ENCODE data around the gene B4GALNT3.

Gene B4GALNT3

DNA sequence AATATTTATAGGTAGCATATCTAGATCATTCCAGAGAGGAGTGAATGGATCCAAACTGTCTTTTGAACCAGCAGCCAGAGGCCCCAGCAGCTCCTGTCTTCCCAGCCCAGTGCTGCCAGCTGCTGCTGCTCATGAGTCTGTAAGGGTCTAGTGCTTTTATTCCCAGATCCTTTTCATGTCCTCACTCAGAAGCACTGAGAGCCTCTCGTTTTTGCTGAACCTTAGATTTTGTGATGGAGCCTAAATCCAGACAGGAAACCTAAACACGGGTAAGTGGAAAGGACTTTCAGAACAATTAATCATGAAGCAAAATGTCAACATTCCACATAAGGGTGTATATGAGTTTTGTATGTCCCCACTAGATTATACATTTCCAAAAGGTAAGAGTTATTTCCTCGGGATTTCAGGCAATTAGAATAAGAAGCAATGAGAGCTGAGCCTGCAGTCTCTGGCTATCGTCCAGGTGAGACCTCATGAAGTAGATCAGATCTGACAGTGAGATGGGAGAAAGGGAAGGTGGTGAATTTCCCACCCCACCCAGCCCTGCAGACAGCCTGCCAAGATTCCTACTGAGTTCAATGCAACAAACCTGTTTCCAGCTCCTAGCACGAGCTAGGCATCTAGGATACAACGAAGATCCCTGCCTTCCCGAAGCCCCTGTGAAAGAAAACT lies 119.1 kb downstream of the B4GALNT3 start:
- Histone ChIP-seq H3K9me3 (ENCODE audit: control insufficient read depth in 1 of 2, low read length in 2 of 2) (no peaks in the 10 kb centered on the region), H3K4me3 (ENCODE audit: low read depth in 1 of 2, low read length in 2 of 2) (no peak overlapping the region), H3K27ac (ENCODE audit: low read depth, low read length) (no peak overlapping the region), H3K36me3 (ENCODE audit: control insufficient read depth in 1 of 2, insufficient read depth in 2 of 2, low read length in 2 of 2) (no peaks in the 10 kb centered on the region), H3K4me1 (ENCODE audit: control insufficient read depth in 1 of 2, insufficient read depth in 2 of 2, low read length in 2 of 2) (peaks cover 5 to 10% of the 10 kb centered on the region in 2 donors), H3K27me3 (ENCODE audit: control insufficient read depth in 1 of 2, insufficient read depth in 2 of 2, low read length in 2 of 2) (no peaks in the 10 kb centered on the region), H3K9ac (ENCODE audit: low read depth in 1 of 2, low read length in 2 of 2) (no peak overlapping the region)

- H3K4me1 ChIP-seq (ENCODE audit: control insufficient read depth in 1 of 2, insufficient read depth in 2 of 2, low read length in 2 of 2), result peaks cover 5 to 10% of the 10 kb centered on the region in 2 donors
- no peak overlapping the region for H3K4me3 ChIP-seq (ENCODE audit: low read depth in 1 of 2, low read length in 2 of 2)
- H3K36me3 ChIP-seq (ENCODE audit: control insufficient read depth in 1 of 2, insufficient read depth in 2 of 2, low read length in 2 of 2), result no peaks in the 10 kb centered on the region
- no peaks in the 10 kb centered on the region for H3K27me3 ChIP-seq (ENCODE audit: control insufficient read depth in 1 of 2, insufficient read depth in 2 of 2, low read length in 2 of 2)
- no peak overlapping the region for H3K27ac ChIP-seq (ENCODE audit: low read depth, low read length)
- H3K9me3 ChIP-seq (ENCODE audit: control insufficient read depth in 1 of 2, low read length in 2 of 2), result no peaks in the 10 kb centered on the region
- no peak overlapping the region for H3K9ac ChIP-seq (ENCODE audit: low read depth in 1 of 2, low read length in 2 of 2)
Measured at GRCh38 chr12:579420-580110, 119.8 kb downstream of the B4GALNT3 start.

DNA sequence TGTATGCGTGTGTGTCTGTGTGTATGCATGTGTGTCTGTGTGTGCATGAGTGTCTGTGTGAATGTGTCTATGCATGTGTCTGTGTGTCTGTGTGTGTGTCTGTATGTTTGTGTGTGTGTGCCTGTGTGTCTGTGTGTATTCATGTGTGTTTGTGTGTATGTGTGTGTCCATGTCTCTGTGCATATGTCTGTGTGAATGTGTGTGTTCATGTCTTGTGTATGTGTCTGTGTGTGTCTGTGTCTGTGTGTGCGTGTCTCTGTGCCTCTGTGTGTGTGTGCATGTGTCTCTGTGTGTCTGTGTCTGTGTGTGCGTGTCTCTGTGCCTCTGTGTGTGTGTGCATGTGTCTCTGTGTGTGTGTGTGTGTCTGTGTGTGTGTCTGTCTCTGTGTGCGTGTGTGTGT lies 121.1 kb downstream of the B4GALNT3 start:
- Histone ChIP-seq H3K36me3 (ENCODE audit: control insufficient read depth in 1 of 2, insufficient read depth in 2 of 2, low read length in 2 of 2) (no peaks in the 10 kb centered on the region), H3K27ac (ENCODE audit: low read depth, low read length) (no peak overlapping the region), H3K9me3 (ENCODE audit: control insufficient read depth in 1 of 2, low read length in 2 of 2) (no peaks in the 10 kb centered on the region), H3K9ac (ENCODE audit: low read depth in 1 of 2, low read length in 2 of 2) (no peak overlapping the region), H3K4me3 (ENCODE audit: low read depth in 1 of 2, low read length in 2 of 2) (no peak overlapping the region), H3K4me1 (ENCODE audit: control insufficient read depth in 1 of 2, insufficient read depth in 2 of 2, low read length in 2 of 2) (peaks cover 2 to 7% of the 10 kb centered on the region in 2 donors), H3K27me3 (ENCODE audit: control insufficient read depth in 1 of 2, insufficient read depth in 2 of 2, low read length in 2 of 2) (no peaks in the 10 kb centered on the region)

GRCh38 chr12:581321-581720 lies 121.6 kb downstream of the B4GALNT3 start:
- Histone ChIP-seq H3K4me3 (ENCODE audit: low read depth in 1 of 2, low read length in 2 of 2) (no peak overlapping the region), H3K4me1 (ENCODE audit: control insufficient read depth in 1 of 2, insufficient read depth in 2 of 2, low read length in 2 of 2) (peaks cover 0 to 3% of the 10 kb centered on the region in 2 donors), H3K9ac (ENCODE audit: low read depth in 1 of 2, low read length in 2 of 2) (no peak overlapping the region), H3K27me3 (ENCODE audit: control insufficient read depth in 1 of 2, insufficient read depth in 2 of 2, low read length in 2 of 2) (no peaks in the 10 kb centered on the region), H3K9me3 (ENCODE audit: control insufficient read depth in 1 of 2, low read length in 2 of 2) (no peaks in the 10 kb centered on the region), H3K36me3 (ENCODE audit: control insufficient read depth in 1 of 2, insufficient read depth in 2 of 2, low read length in 2 of 2) (no peaks in the 10 kb centered on the region), H3K27ac (ENCODE audit: low read depth, low read length) (no peak overlapping the region)

DNA sequence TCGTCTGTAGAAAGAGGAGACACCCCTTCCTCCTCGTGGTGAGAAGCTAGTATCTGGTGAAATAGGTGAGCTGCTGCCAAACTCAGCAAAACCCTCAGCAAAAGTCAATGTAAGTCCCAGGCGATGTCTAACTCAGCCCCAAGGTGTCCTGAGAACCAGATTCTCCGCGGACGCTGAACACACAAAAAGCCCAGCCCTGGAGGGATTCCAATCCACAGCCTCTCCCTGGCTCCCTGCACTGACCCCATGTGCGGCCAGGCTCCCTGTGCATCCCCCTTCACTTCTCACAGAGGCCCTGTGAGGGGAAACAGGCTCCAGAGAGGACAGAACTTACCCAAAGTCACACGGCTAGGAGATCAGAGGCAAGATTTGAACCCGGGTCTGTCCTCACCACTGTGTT lies 122.0 kb downstream of the B4GALNT3 start:
- no peak overlapping the region for H3K4me3 ChIP-seq (ENCODE audit: low read depth in 1 of 2, low read length in 2 of 2)
- no peaks in the 10 kb centered on the region for H3K4me1 ChIP-seq (ENCODE audit: control insufficient read depth in 1 of 2, insufficient read depth in 2 of 2, low read length in 2 of 2)
- H3K27ac ChIP-seq (ENCODE audit: low read depth, low read length), result no peak overlapping the region

DNA sequence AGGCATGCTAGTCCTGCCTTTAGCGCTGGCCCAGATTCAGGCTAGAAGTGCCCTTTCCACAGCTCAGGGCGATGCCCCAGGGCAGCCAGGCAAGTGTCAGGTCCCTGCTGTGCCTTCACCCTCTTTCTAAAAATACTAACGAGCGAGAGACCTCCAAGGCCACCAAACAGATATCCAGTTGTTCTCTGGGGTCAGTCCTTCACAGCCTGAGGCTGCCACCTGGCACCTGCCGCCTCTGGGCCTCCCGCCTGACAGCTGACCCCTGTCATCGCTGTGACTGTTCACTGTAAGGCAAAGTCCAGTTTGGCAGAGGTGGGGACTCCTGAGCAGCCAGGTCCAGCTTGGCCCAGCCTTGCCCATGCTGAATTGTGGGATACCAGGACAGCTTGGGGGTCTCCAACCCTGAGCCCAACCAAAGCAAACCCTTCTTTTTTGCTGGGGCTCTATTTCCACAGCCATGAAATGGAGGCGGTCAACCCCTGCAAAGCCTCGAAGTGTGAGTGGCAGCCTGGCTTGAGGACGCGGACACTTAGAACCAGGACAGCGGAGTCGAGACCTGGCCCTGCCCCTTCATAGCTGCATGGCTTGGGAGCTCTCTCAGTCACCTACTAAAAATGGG lies 123.6 kb downstream of the B4GALNT3 start:
- Histone ChIP-seq H3K9ac (ENCODE audit: low read depth in 1 of 2, low read length in 2 of 2) (no peak overlapping the region), H3K27ac (ENCODE audit: low read depth, low read length) (no peak overlapping the region), H3K4me1 (ENCODE audit: control insufficient read depth in 1 of 2, insufficient read depth in 2 of 2, low read length in 2 of 2) (no peaks in the 10 kb centered on the region), H3K27me3 (ENCODE audit: control insufficient read depth in 1 of 2, insufficient read depth in 2 of 2, low read length in 2 of 2) (no peaks in the 10 kb centered on the region), H3K4me3 (ENCODE audit: low read depth in 1 of 2, low read length in 2 of 2) (no peak overlapping the region), H3K36me3 (ENCODE audit: control insufficient read depth in 1 of 2, insufficient read depth in 2 of 2, low read length in 2 of 2) (no peaks in the 10 kb centered on the region), H3K9me3 (ENCODE audit: control insufficient read depth in 1 of 2, low read length in 2 of 2) (no peaks in the 10 kb centered on the region)

More for the DNA sequence above, 122.0 kb downstream of the B4GALNT3 start:
- Histone ChIP-seq H3K27me3 (ENCODE audit: control insufficient read depth in 1 of 2, insufficient read depth in 2 of 2, low read length in 2 of 2) (no peaks in the 10 kb centered on the region), H3K9ac (ENCODE audit: low read depth in 1 of 2, low read length in 2 of 2) (no peak overlapping the region), H3K9me3 (ENCODE audit: control insufficient read depth in 1 of 2, low read length in 2 of 2) (no peaks in the 10 kb centered on the region), H3K36me3 (ENCODE audit: control insufficient read depth in 1 of 2, insufficient read depth in 2 of 2, low read length in 2 of 2) (no peaks in the 10 kb centered on the region)

GRCh38 chr12:585062-586061 lies 125.6 kb downstream of the B4GALNT3 start:
- Histone ChIP-seq H3K27ac (ENCODE audit: low read depth, low read length) (no peak overlapping the region), H3K27me3 (ENCODE audit: control insufficient read depth in 1 of 2, insufficient read depth in 2 of 2, low read length in 2 of 2) (no peaks in the 10 kb centered on the region), H3K4me1 (ENCODE audit: control insufficient read depth in 1 of 2, insufficient read depth in 2 of 2, low read length in 2 of 2) (no peaks in the 10 kb centered on the region), H3K4me3 (ENCODE audit: low read depth in 1 of 2, low read length in 2 of 2) (no peak overlapping the region), H3K9ac (ENCODE audit: low read depth in 1 of 2, low read length in 2 of 2) (no peak overlapping the region), H3K9me3 (ENCODE audit: control insufficient read depth in 1 of 2, low read length in 2 of 2) (no peaks in the 10 kb centered on the region), H3K36me3 (ENCODE audit: control insufficient read depth in 1 of 2, insufficient read depth in 2 of 2, low read length in 2 of 2) (no peaks in the 10 kb centered on the region)

GRCh38 chr12:586318-587071 lies 126.8 kb downstream of the B4GALNT3 start:
- Histone ChIP-seq H3K27ac (ENCODE audit: low read depth, low read length) (no peak overlapping the region), H3K27me3 (ENCODE audit: control insufficient read depth in 1 of 2, insufficient read depth in 2 of 2, low read length in 2 of 2) (no peaks in the 10 kb centered on the region), H3K36me3 (ENCODE audit: control insufficient read depth in 1 of 2, insufficient read depth in 2 of 2, low read length in 2 of 2) (no peaks in the 10 kb centered on the region), H3K4me1 (ENCODE audit: control insufficient read depth in 1 of 2, insufficient read depth in 2 of 2, low read length in 2 of 2) (peaks cover 2 to 4% of the 10 kb centered on the region in 2 donors), H3K9ac (ENCODE audit: low read depth in 1 of 2, low read length in 2 of 2) (no peak overlapping the region), H3K4me3 (ENCODE audit: low read depth in 1 of 2, low read length in 2 of 2) (no peak overlapping the region), H3K9me3 (ENCODE audit: control insufficient read depth in 1 of 2, low read length in 2 of 2) (no peaks in the 10 kb centered on the region)

Data from duodenal mucosa (tissue), 2 donors.